Lung (tissue), 12 donors: Measurements from ENCODE around the gene YTHDF2. TPM values are rescaled to one million over a fixed set of nuclear protein-coding genes. Genes with fewer than 3 reads are reported as not detected.
"Not testable (repeated sequence)": the region's sequence is repeated elsewhere in the genome, so short reads cannot be mapped to it uniquely, and the experiment has no call there.

Experiments used
- ATAC-seq: fragments of 200-7000 bp; cut with Tn5 transposase; one replicate; pipeline ENCODE4 v1.9.1; 2020; ENCODE audit warnings: moderate number of reproducible peaks; ENCODE audit not compliant: insufficient read depth, low FRiP score
- DNase-seq, 3 donors: peaks; one replicate each; pipeline ENCODE4 v3.0.0-alpha.2; 2013 to 2017
- H3K27ac ChIP-seq, 2 donors: one replicate each; pipeline ENCODE4 v1.5.1; 2013; ENCODE audit warnings: mild to moderate bottlenecking in 2 of 2, moderate library complexity in 2 of 2, control low read depth in 1 of 2, inconsistent platforms in 1 of 2, low read depth in 1 of 2, low read length in 1 of 2
- H3K27me3 ChIP-seq, 3 donors: one replicate each; pipeline ENCODE4 v1.5.1; 2013; ENCODE audit warnings: low read length in 2 of 3; ENCODE audit not compliant: control insufficient read depth in 3 of 3, insufficient read depth in 3 of 3
- H3K36me3 ChIP-seq, 4 donors: one replicate each; pipeline ENCODE4 v1.5.1; 2013; ENCODE audit warnings: low read length in 4 of 4, mild to moderate bottlenecking in 1 of 4, moderate library complexity in 1 of 4; ENCODE audit not compliant: control insufficient read depth in 4 of 4, insufficient read depth in 4 of 4
- H3K4me1 ChIP-seq, 5 donors: one replicate each; pipeline ENCODE4 v1.5.1; 2013; ENCODE audit warnings: low read length in 5 of 5, mild to moderate bottlenecking in 2 of 5, moderate library complexity in 1 of 5; ENCODE audit not compliant: control insufficient read depth in 5 of 5, insufficient read depth in 5 of 5
- H3K4me3 ChIP-seq: one replicate; pipeline ENCODE4 v1.5.1; 2013; ENCODE audit warnings: mild to moderate bottlenecking, control low read depth, moderate library complexity
- H3K9ac ChIP-seq, 2 donors: one replicate each; pipeline ENCODE4 v1.5.1; 2013; ENCODE audit warnings: low read length in 2 of 2, control low read depth in 1 of 2; ENCODE audit not compliant: insufficient read depth in 1 of 2
- H3K9me3 ChIP-seq, 4 donors: one replicate each; pipeline ENCODE4 v1.5.1; 2013; ENCODE audit warnings: low read length in 3 of 4, mild to moderate bottlenecking in 1 of 4, moderate library complexity in 1 of 4; ENCODE audit not compliant: control insufficient read depth in 4 of 4, insufficient read depth in 3 of 4
- CTCF ChIP-seq: IDR thresholded peaks from 2 replicates; pipeline ENCODE4 v1.5.1; 2012; ENCODE audit warnings: mild to moderate bottlenecking; ENCODE audit errors: control extremely low read depth, extremely low read depth
- WGBS, 2 donors: extraction: QIAGEN DNeasy Blood & Tissue Kit; methylation state at CpG; one replicate each; pipeline ENCODE4 v1.1.7; 2013; 5-methylcytosine and 5-hydroxymethylcytosine counted together
- polyA plus RNA-seq, 2 donors: library from polyadenylated mRNA; stranded (reverse); fragments of 200-250 nt; gene quantifications; one replicate each; pipeline ENCODE4 v1.2.1, GENCODE V29; 2013
- total RNA-seq, 2 donors: library from RNA; depleted of rRNA in 1 of 2; stranded (reverse); fragments of >200 nt in 1 of 2; gene quantifications; one replicate each; pipeline ENCODE4 v1.2.1, GENCODE V29; 2014 to 2021
- donor health status: control.
- donor health status: control.
- donor health status: Bipolar disorder and iron deficiency.
- donor health status: healthy.
- donor health status: DM: yes; HTN: yes; CAD: no.

The YTHDF2 gene
- total and polyA plus RNA-seq, 4 donors = 34.3 to 65.8 (median 47.3) TPM

- DNase-seq (no peak), ATAC-seq (no peak)
- Histone ChIP-seq H3K27me3 (no peaks in the 10 kb centered on the region), H3K36me3 (no peaks in the 10 kb centered on the region), H3K4me3 (no peak overlapping the region), H3K9me3 (no peaks in the 10 kb centered on the region), H3K27ac (no peak overlapping the region), H3K9ac (no peak overlapping the region), H3K4me1 (no peaks in the 10 kb centered on the region)
- WGBS, 2 donors = 69 to 79% methylated on average over 5 of the region's 5 CpGs
- no peak for TF ChIP-seq CTCF
Measured at GRCh38 chr1:28720376-28720775, 16.4 kb upstream of the YTHDF2 start.

- DNase-seq, H3K4me1 ChIP-seq, H3K9ac ChIP-seq, H3K4me3 ChIP-seq, H3K9me3 ChIP-seq, ATAC-seq, H3K27ac ChIP-seq, H3K27me3 ChIP-seq, H3K36me3 ChIP-seq: not testable (repeated sequence)
- WGBS, 2 donors = 95 to 97% methylated on average over 18 of the region's 18 CpGs
Measured at GRCh38 chr1:28721927-28722326, 14.8 kb upstream of the YTHDF2 start.

GRCh38 chr1:28725365-28725764 is 11.4 kb upstream of the YTHDF2 start:
- not testable (repeated sequence) for H3K36me3 ChIP-seq, H3K9me3 ChIP-seq, H3K27me3 ChIP-seq, H3K27ac ChIP-seq, H3K4me1 ChIP-seq, H3K4me3 ChIP-seq, ATAC-seq, H3K9ac ChIP-seq, DNase-seq
- 93 to 95% methylated on average over 5 of the region's 5 CpGs for WGBS, 2 donors

- DNase-seq = peak in 1 of 3 donors; percentile 52
- 12 to 15% methylated on average over 15 of the region's 15 CpGs for WGBS, 2 donors
- no peaks in the 10 kb centered on the region for H3K27me3 ChIP-seq
Measured at GRCh38 chr1:28735961-28736449, 735 bp upstream of the YTHDF2 start.

More at GRCh38 chr1:28735961-28736449, 735 bp upstream of the YTHDF2 start:
- H3K4me3 ChIP-seq = peak overlapping the region; percentile 11
- no peak for ATAC-seq
- peaks cover 0 to 17% (median 7%) of the 10 kb centered on the region in 4 donors for H3K36me3 ChIP-seq
- H3K9ac ChIP-seq = peak overlapping the region; percentile 80 to 83
- peak overlapping the region; percentile 79 to 96 for H3K27ac ChIP-seq
- H3K4me1 ChIP-seq = peaks cover 0 to 29% (median 5%) of the 10 kb centered on the region in 5 donors
- no peaks in the 10 kb centered on the region for H3K9me3 ChIP-seq
- TF ChIP-seq CTCF = no peak
